NCI-H1048 (cell line): ENCODE data around the gene GRXCR1.

Source experiments
- DNase-seq: peaks from one replicate; lab custom pipeline; 2025; lab: John Stamatoyannopoulos, UW

Gene GRXCR1

GRCh38 chr4:42928582-42928981 lies 36.1 kb downstream of the GRXCR1 start:
- DNase-seq, result no peak

- no peak for DNase-seq
These were observed 49.7 kb downstream of the GRXCR1 start for GRCh38 chr4:42942216-42942615.

- DNase-seq, result no peak
These were observed 53.4 kb downstream of the GRXCR1 start for GRCh38 chr4:42945874-42946273.

GRCh38 chr4:42953321-42953720 lies 60.8 kb downstream of the GRXCR1 start:
- no peak for DNase-seq

GRCh38 chr4:42954963-42955669 lies 62.6 kb downstream of the GRXCR1 start:
- no peak for DNase-seq

GRCh38 chr4:42955746-42956505 lies 63.4 kb downstream of the GRXCR1 start:
- no peak for DNase-seq

GRCh38 chr4:42965326-42965725 lies 72.8 kb downstream of the GRXCR1 start:
- DNase-seq, result no peak

- DNase-seq, result no peak
These were observed 93.5 kb downstream of the GRXCR1 start for GRCh38 chr4:42985976-42986375.

- DNase-seq, result no peak
These were observed 102.9 kb downstream of the GRXCR1 start for GRCh38 chr4:42995343-42995944.

- DNase-seq, result no peak
These were observed 116.3 kb downstream of the GRXCR1 start for GRCh38 chr4:43008793-43009192.

- DNase-seq, result no peak
These were observed 121.7 kb downstream of the GRXCR1 start for GRCh38 chr4:43014256-43014655.

GRCh38 chr4:43041632-43042031 lies 149.1 kb downstream of the GRXCR1 start:
- DNase-seq, result no peak

GRCh38 chr4:43047058-43047457 lies 154.5 kb downstream of the GRXCR1 start:
- no peak for DNase-seq

GRCh38 chr4:43048570-43048969 lies 156.1 kb downstream of the GRXCR1 start:
- no peak for DNase-seq

- DNase-seq, result no peak
These were observed 156.8 kb downstream of the GRXCR1 start for GRCh38 chr4:43049326-43049725.

GRCh38 chr4:43066415-43066814 lies 173.9 kb downstream of the GRXCR1 start:
- no peak for DNase-seq

GRCh38 chr4:43071069-43071468 lies 178.6 kb downstream of the GRXCR1 start:
- DNase-seq, result no peak
